Suprapubic skin (tissue), 4 donors: Measurements from ENCODE around the gene CCDC197.

Experiments
- CTCF ChIP-seq, 2 donors: fragments of 200-600 bp in 1 of 2; fragments of 450-650 bp in 1 of 2; sonication (generic) in 1 of 2; IDR thresholded peaks; one replicate each; pipeline ENCODE4 v1.5.1; 2016 to 2019; ENCODE audit warnings: antibody characterized with exemption in 2 of 2, mild to moderate bottlenecking in 1 of 2, moderate library complexity in 1 of 2
- EP300 ChIP-seq: sonication (generic); formaldehyde crosslinking; IDR thresholded peaks from one replicate; pipeline ENCODE4 v1.6.1; 2017; ENCODE audit warnings: antibody characterized with exemption
- POLR2A ChIP-seq, 2 donors: fragments of 450-650 bp; IDR thresholded peaks; one replicate each; pipeline ENCODE4 v1.6.1; 2017; ENCODE audit warnings: antibody characterized with exemption in 2 of 2, mild to moderate bottlenecking in 2 of 2, moderate library complexity in 2 of 2
- POLR2AphosphoS5 ChIP-seq, 3 donors: sonication (generic); formaldehyde crosslinking; IDR thresholded peaks; one replicate each; pipeline ENCODE4 v1.6.1; 2017; ENCODE audit warnings: antibody characterized with exemption in 3 of 3

- TF ChIP-seq POLR2AphosphoS5 (IDR thresholded peaks at IDR 0.05) (no peak), CTCF (IDR thresholded peaks at IDR 0.05) (no peak), POLR2A (IDR thresholded peaks at IDR 0.05) (no peak), EP300 (no peak)
These were observed 31.1 kb upstream of the CCDC197 start for GRCh38 chr14:93965946-93966474.
